Lung (tissue), 12 donors: ENCODE data around the gene ADAM12. TPM values are rescaled to one million over a fixed set of nuclear protein-coding genes. Genes with fewer than 3 reads are reported as not detected.

Source experiments
- ATAC-seq: fragments of 200-7000 bp; cut with Tn5 transposase; one replicate; pipeline ENCODE4 v1.9.1; 2020; ENCODE audit warnings: moderate number of reproducible peaks; ENCODE audit not compliant: insufficient read depth, low FRiP score
- DNase-seq, 3 donors: peaks; one replicate each; pipeline ENCODE4 v3.0.0-alpha.2; 2013 to 2017
- H3K27ac ChIP-seq, 2 donors: one replicate each; pipeline ENCODE4 v1.5.1; 2013; ENCODE audit warnings: mild to moderate bottlenecking in 2 of 2, moderate library complexity in 2 of 2, control low read depth in 1 of 2, inconsistent platforms in 1 of 2, low read depth in 1 of 2, low read length in 1 of 2
- H3K27me3 ChIP-seq, 3 donors: one replicate each; pipeline ENCODE4 v1.5.1; 2013; ENCODE audit warnings: low read length in 2 of 3; ENCODE audit not compliant: control insufficient read depth in 3 of 3, insufficient read depth in 3 of 3
- H3K36me3 ChIP-seq, 4 donors: one replicate each; pipeline ENCODE4 v1.5.1; 2013; ENCODE audit warnings: low read length in 4 of 4, mild to moderate bottlenecking in 1 of 4, moderate library complexity in 1 of 4; ENCODE audit not compliant: control insufficient read depth in 4 of 4, insufficient read depth in 4 of 4
- H3K4me1 ChIP-seq, 5 donors: one replicate each; pipeline ENCODE4 v1.5.1; 2013; ENCODE audit warnings: low read length in 5 of 5, mild to moderate bottlenecking in 2 of 5, moderate library complexity in 1 of 5; ENCODE audit not compliant: control insufficient read depth in 5 of 5, insufficient read depth in 5 of 5
- H3K4me3 ChIP-seq: one replicate; pipeline ENCODE4 v1.5.1; 2013; ENCODE audit warnings: mild to moderate bottlenecking, control low read depth, moderate library complexity
- H3K9ac ChIP-seq, 2 donors: one replicate each; pipeline ENCODE4 v1.5.1; 2013; ENCODE audit warnings: low read length in 2 of 2, control low read depth in 1 of 2; ENCODE audit not compliant: insufficient read depth in 1 of 2
- H3K9me3 ChIP-seq, 4 donors: one replicate each; pipeline ENCODE4 v1.5.1; 2013; ENCODE audit warnings: low read length in 3 of 4, mild to moderate bottlenecking in 1 of 4, moderate library complexity in 1 of 4; ENCODE audit not compliant: control insufficient read depth in 4 of 4, insufficient read depth in 3 of 4
- CTCF ChIP-seq: IDR thresholded peaks from 2 replicates; pipeline ENCODE4 v1.5.1; 2012; ENCODE audit warnings: mild to moderate bottlenecking; ENCODE audit errors: control extremely low read depth, extremely low read depth
- WGBS, 2 donors: extraction: QIAGEN DNeasy Blood & Tissue Kit; methylation state at CpG; one replicate each; pipeline ENCODE4 v1.1.7; 2013; 5-methylcytosine and 5-hydroxymethylcytosine counted together
- polyA plus RNA-seq, 2 donors: library from polyadenylated mRNA; stranded (reverse); fragments of 200-250 nt; gene quantifications; one replicate each; pipeline ENCODE4 v1.2.1, GENCODE V29; 2013
- total RNA-seq, 2 donors: library from RNA; depleted of rRNA in 1 of 2; stranded (reverse); fragments of >200 nt in 1 of 2; gene quantifications; one replicate each; pipeline ENCODE4 v1.2.1, GENCODE V29; 2014 to 2021
- donor health status: control.
- donor health status: control.
- donor health status: Bipolar disorder and iron deficiency.
- donor health status: healthy.
- donor health status: DM: yes; HTN: yes; CAD: no.

ADAM12 gene
- total and polyA plus RNA-seq, 4 donors = 0.16 to 5.8 (median 0.85) TPM

GRCh38 chr10:126128581-126128980 is 259.7 kb downstream of the ADAM12 start:
- no peak overlapping the region for H3K4me3 ChIP-seq
- DNase-seq (no peak), ATAC-seq (no peak)
- H3K27ac ChIP-seq = no peak overlapping the region
- TF ChIP-seq CTCF = no peak
- WGBS, 2 donors = 97 to 99% methylated on average over 21 of the region's 21 CpGs
- no peak overlapping the region for H3K9ac ChIP-seq
- no peaks in the 10 kb centered on the region for H3K27me3 ChIP-seq
- H3K36me3 ChIP-seq = no peaks in the 10 kb centered on the region
- no peaks in the 10 kb centered on the region for H3K9me3 ChIP-seq
- H3K4me1 ChIP-seq = peaks cover 0 to 21% (median 7%) of the 10 kb centered on the region in 5 donors

GRCh38 chr10:126127481-126128029 is 260.7 kb downstream of the ADAM12 start:
- H3K27me3 ChIP-seq = no peaks in the 10 kb centered on the region
- H3K4me1 ChIP-seq = peaks cover 0 to 24% (median 7%) of the 10 kb centered on the region in 5 donors
- H3K27ac ChIP-seq = no peak overlapping the region
- H3K9ac ChIP-seq = no peak overlapping the region
- 86 to 88% methylated on average over 7 of the region's 7 CpGs for WGBS, 2 donors
- H3K36me3 ChIP-seq = no peaks in the 10 kb centered on the region
- no peaks in the 10 kb centered on the region for H3K9me3 ChIP-seq
- ATAC-seq (no peak), DNase-seq (no peak)
- TF ChIP-seq CTCF = no peak
- H3K4me3 ChIP-seq = no peak overlapping the region

- ATAC-seq = no peak
Observed at GRCh38 chr10:126126866-126127265, 261.4 kb downstream of the ADAM12 start.

More at GRCh38 chr10:126126866-126127265, 261.4 kb downstream of the ADAM12 start:
- DNase-seq = no peak
- H3K27ac ChIP-seq = no peak overlapping the region
- H3K27me3 ChIP-seq = no peaks in the 10 kb centered on the region
- H3K9ac ChIP-seq = no peak overlapping the region
- H3K36me3 ChIP-seq = no peaks in the 10 kb centered on the region
- 87 to 90% methylated on average over 4 of the region's 4 CpGs for WGBS, 2 donors
- H3K4me1 ChIP-seq = peaks cover 0 to 24% (median 7%) of the 10 kb centered on the region in 5 donors
- no peaks in the 10 kb centered on the region for H3K9me3 ChIP-seq
- no peak for TF ChIP-seq CTCF
- no peak overlapping the region for H3K4me3 ChIP-seq
